Fibroblast of lung (primary cell): ENCODE data around the gene COLEC12. TPM values are rescaled to one million over a fixed set of nuclear protein-coding genes. Genes with fewer than 3 reads are reported as not detected.

Source experiments
- DNase-seq, 2 donors: peaks; one replicate each; pipeline versions ENCODE4 v3.0.0 to v3.0.0-alpha.2; 2010; ENCODE audit warnings: low read depth in 2 of 2
- H2AFZ ChIP-seq: 2 replicates; pipeline ENCODE4 v1.5.1; 2012; ENCODE audit warnings: low read length, control low read depth, inconsistent platforms
- H3K27ac ChIP-seq: 2 replicates; pipeline ENCODE4 v1.5.1; 2011; ENCODE audit warnings: low read length, control low read depth; ENCODE audit not compliant: insufficient read depth
- H3K27me3 ChIP-seq: 2 replicates; pipeline ENCODE4 v1.5.1; 2011; ENCODE audit warnings: mild to moderate bottlenecking, low read length; ENCODE audit not compliant: control insufficient read depth, insufficient read depth
- H3K36me3 ChIP-seq: 2 replicates; pipeline ENCODE4 v1.5.1; 2011; ENCODE audit warnings: low read length; ENCODE audit not compliant: control insufficient read depth, insufficient read depth
- H3K4me1 ChIP-seq: 2 replicates; pipeline ENCODE4 v1.5.1; 2011; ENCODE audit warnings: low read length; ENCODE audit not compliant: control insufficient read depth, insufficient read depth; ENCODE audit errors: extremely low read depth
- H3K4me2 ChIP-seq: 2 replicates; pipeline ENCODE4 v1.5.1; 2011; ENCODE audit warnings: low read length, control low read depth; ENCODE audit not compliant: insufficient read depth; ENCODE audit errors: extremely low read depth
- H3K4me3 ChIP-seq, 4 experiments: fragments of 200-600 bp in 1 of 4; sonication (generic) in 1 of 4; replicated peaks in 1 of 4; 2 replicates each; pipeline ENCODE4 v1.5.1; 2011 to 2016; ENCODE audit warnings: low read length in 4 of 4, low read depth in 3 of 4, mild to moderate bottlenecking in 3 of 4, control low read depth in 2 of 4, inconsistent platforms in 1 of 4, mixed read lengths in 1 of 4; ENCODE audit not compliant: insufficient read depth in 1 of 4; ENCODE audit errors: control extremely low read depth in 1 of 4
- H3K79me2 ChIP-seq: 2 replicates; pipeline ENCODE4 v1.5.1; 2012; ENCODE audit warnings: mild to moderate bottlenecking, low read length, inconsistent platforms; ENCODE audit not compliant: control insufficient read depth, insufficient read depth
- H3K9ac ChIP-seq: 2 replicates; pipeline ENCODE4 v1.5.1; 2011; ENCODE audit warnings: mild to moderate bottlenecking, low read length, control low read depth; ENCODE audit not compliant: insufficient read depth
- H3K9me3 ChIP-seq: 2 replicates; pipeline ENCODE4 v1.5.1; 2012; ENCODE audit warnings: low read depth, low read length; ENCODE audit not compliant: control insufficient read depth, insufficient read depth
- H4K20me1 ChIP-seq: 2 replicates; pipeline ENCODE4 v1.5.1; 2011; ENCODE audit warnings: low read length; ENCODE audit not compliant: control insufficient read depth, insufficient read depth; ENCODE audit errors: extremely low read depth
- CTCF ChIP-seq, 2 donors: IDR thresholded peaks in 1 of 2; conservative IDR thresholded peaks in 1 of 2; 1 replicate in 1 of 2; 2 replicates in 1 of 2; pipeline ENCODE4 v1.5.1; 2011 to 2012; ENCODE audit warnings: low read length in 2 of 2, control low read depth in 1 of 2, inconsistent platforms in 1 of 2, low read depth in 1 of 2, mild to moderate bottlenecking in 1 of 2
- EZH2 ChIP-seq: IDR thresholded peaks from 2 replicates; pipeline ENCODE4 v1.5.1; 2012; ENCODE audit warnings: low read length, control low read depth, mild to moderate bottlenecking; ENCODE audit errors: missing control alignments
- polyA plus RNA-seq, 2 donors: library from polyadenylated mRNA; depleted of rRNA in 1 of 2; stranded (reverse) in 1 of 2; unstranded in 1 of 2; fragments of >200 nt; gene quantifications; 2 replicates each; pipeline ENCODE4 v1.2.1, GENCODE V29; 2011 to 2012; ENCODE audit warnings: missing spikeins in 1 of 2
- total RNA-seq: library from RNA; depleted of rRNA; stranded (reverse); fragments of >200 nt; gene quantifications from 2 replicates; pipeline ENCODE4 v1.2.1, GENCODE V29; 2014

COLEC12 gene
- total and polyA plus RNA-seq, 2 donors (not counting 1 experiment from before 2014, with no cell fraction given), result 20.0 to 24.8 TPM

- Histone ChIP-seq H3K4me2 (no peak overlapping the region), H3K9ac (no peak overlapping the region), H3K9me3 (no peaks in the 10 kb centered on the region), H3K27ac (no peak overlapping the region), H3K4me1 (peaks cover 4% of the 10 kb centered on the region), H3K36me3 (no peaks in the 10 kb centered on the region), H3K79me2 (no peaks in the 10 kb centered on the region), H3K4me3 (no peak overlapping the region), H2AFZ (no peak overlapping the region), H3K27me3 (no peaks in the 10 kb centered on the region), H4K20me1 (no peaks in the 10 kb centered on the region)
- no peak for DNase-seq
- no peak for TF ChIP-seq EZH2
- no peak for TF ChIP-seq CTCF (conservative IDR thresholded peaks at IDR 0.05 in 1 of 2, IDR thresholded peaks at IDR 0.05 in 1 of 2; ENCODE audit: low read depth in 1 of 2, low read length in 2 of 2)
Observed at GRCh38 chr18:355678-356077, 144.8 kb downstream of the COLEC12 start.

GRCh38 chr18:354471-354870, 146.0 kb downstream of the COLEC12 start:
- H4K20me1 ChIP-seq, result no peaks in the 10 kb centered on the region
- TF ChIP-seq EZH2, result no peak
- no peak for TF ChIP-seq CTCF (conservative IDR thresholded peaks at IDR 0.05 in 1 of 2, IDR thresholded peaks at IDR 0.05 in 1 of 2; ENCODE audit: low read depth in 1 of 2, low read length in 2 of 2)
- H3K9ac ChIP-seq, result no peak overlapping the region
- H3K36me3 ChIP-seq, result no peaks in the 10 kb centered on the region
- H3K4me1 ChIP-seq, result peaks cover 4% of the 10 kb centered on the region
- H3K9me3 ChIP-seq, result no peaks in the 10 kb centered on the region
- H3K27me3 ChIP-seq, result no peaks in the 10 kb centered on the region
- no peak overlapping the region for H2AFZ ChIP-seq
- no peak overlapping the region for H3K4me2 ChIP-seq
- no peaks in the 10 kb centered on the region for H3K79me2 ChIP-seq
- H3K27ac ChIP-seq, result no peak overlapping the region
- no peak overlapping the region for H3K4me3 ChIP-seq
- DNase-seq, result no peak

GRCh38 chr18:354003-354402, 146.5 kb downstream of the COLEC12 start:
- no peak for DNase-seq
- no peaks in the 10 kb centered on the region for H3K9me3 ChIP-seq
- H3K27me3 ChIP-seq, result no peaks in the 10 kb centered on the region
- no peak overlapping the region for H3K4me3 ChIP-seq
- H3K36me3 ChIP-seq, result no peaks in the 10 kb centered on the region
- H3K4me2 ChIP-seq, result no peak overlapping the region
- no peak overlapping the region for H2AFZ ChIP-seq
- H3K9ac ChIP-seq, result no peak overlapping the region
- peaks cover 4% of the 10 kb centered on the region for H3K4me1 ChIP-seq
- no peaks in the 10 kb centered on the region for H4K20me1 ChIP-seq
- H3K79me2 ChIP-seq, result no peaks in the 10 kb centered on the region
- H3K27ac ChIP-seq, result no peak overlapping the region
- no peak for TF ChIP-seq EZH2
- no peak for TF ChIP-seq CTCF (conservative IDR thresholded peaks at IDR 0.05 in 1 of 2, IDR thresholded peaks at IDR 0.05 in 1 of 2; ENCODE audit: low read depth in 1 of 2, low read length in 2 of 2)
